Naive B cell (primary cell): Measurements from ENCODE around the gene TBC1D22A. TPM values are rescaled to one million over a fixed set of nuclear protein-coding genes. Genes with fewer than 3 reads are reported as not detected.
A peak's percentile ranks its signal among the peaks of the same experiment; 100 is the strongest.
"Not testable (repeated sequence)": the region's sequence is repeated elsewhere in the genome, so short reads cannot be mapped to it uniquely, and the experiment has no call there.

ENCODE experiments used
- ATAC-seq, 2 donors: fragments of 150-1000 bp; cut with Tn5 transposase; 2 replicates each; pipeline ENCODE4 v1.10.0; 2021; ENCODE audit warnings: low read depth in 2 of 2, mild to moderate bottlenecking in 2 of 2, moderate library complexity in 2 of 2
- DNase-seq: peaks from one replicate; pipeline ENCODE4 v3.0.0; 2022
- H3K27ac Mint-ChIP-seq, 6 donors: one replicate each; pipeline ENCODE4 v1.8.0; 2020 to 2022; ENCODE audit warnings: mild to moderate bottlenecking in 6 of 6, mixed read lengths in 6 of 6, moderate library complexity in 5 of 6, inconsistent platforms in 2 of 6
- H3K27me3 Mint-ChIP-seq, 3 donors: one replicate each; pipeline ENCODE4 v1.8.0; 2021 to 2022; ENCODE audit warnings: mixed read lengths in 3 of 3, mild to moderate bottlenecking in 1 of 3
- H3K36me3 Mint-ChIP-seq, 2 donors: one replicate each; pipeline ENCODE4 v1.8.0; 2020 to 2022; ENCODE audit warnings: mixed read lengths in 2 of 2, inconsistent platforms in 1 of 2, mild to moderate bottlenecking in 1 of 2
- H3K4me1 Mint-ChIP-seq, 3 donors: one replicate each; pipeline ENCODE4 v1.8.0; 2020 to 2022; ENCODE audit warnings: mixed read lengths in 3 of 3, inconsistent platforms in 1 of 3, mild to moderate bottlenecking in 1 of 3, moderate library complexity in 1 of 3
- H3K4me3 Mint-ChIP-seq, 8 donors: one replicate each; pipeline ENCODE4 v1.8.0; 2020 to 2022; ENCODE audit warnings: mild to moderate bottlenecking in 8 of 8, mixed read lengths in 8 of 8, moderate library complexity in 8 of 8, inconsistent platforms in 2 of 8
- H3K9me3 Mint-ChIP-seq, 7 donors: one replicate each; pipeline ENCODE4 v1.8.0; 2020 to 2022; ENCODE audit warnings: mixed read lengths in 7 of 7, mild to moderate bottlenecking in 5 of 7, inconsistent platforms in 2 of 7, moderate library complexity in 1 of 7
- polyA plus RNA-seq, 6 donors: library from polyadenylated mRNA; unstranded; fragments of 300-500 nt; fragmentation: Illumina TruSeq; gene quantifications; one replicate each; pipeline ENCODE4 v1.2.3, GENCODE V29; 2021; ENCODE audit warnings: low read depth in 6 of 6

TBC1D22A gene
- polyA plus RNA-seq, 6 donors from 2014 or later = 47.2 to 74.5 (median 62.6) TPM

DNA sequence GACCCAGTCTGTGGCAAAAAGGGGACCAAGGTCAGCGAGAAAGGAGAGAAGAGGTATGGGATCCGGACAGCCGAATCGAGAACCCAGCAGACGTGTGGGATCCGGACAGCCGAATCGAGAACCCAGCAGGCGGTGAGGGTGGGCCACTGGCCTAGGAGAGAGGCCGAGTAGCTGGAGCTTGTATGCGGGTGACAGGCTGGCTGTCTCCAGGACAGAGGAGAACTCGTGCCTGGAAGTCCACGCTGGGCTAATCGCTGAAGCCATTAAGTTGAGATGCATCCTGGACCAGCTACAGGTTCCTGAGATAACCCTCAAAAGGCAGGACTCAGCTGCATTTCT is 30.4 kb upstream of the TBC1D22A start:
- no peaks in the 10 kb centered on the region for H3K27me3 Mint-ChIP-seq
- no peaks in the 10 kb centered on the region for H3K9me3 Mint-ChIP-seq
- DNase-seq = no peak
- H3K4me3 Mint-ChIP-seq = no peak overlapping the region
- H3K4me1 Mint-ChIP-seq = peaks cover 27 to 53% (median 53%) of the 10 kb centered on the region in 3 donors
- peaks cover 0 to 7% of the 10 kb centered on the region in 2 donors for H3K36me3 Mint-ChIP-seq
- H3K27ac Mint-ChIP-seq = no peak overlapping the region
- ATAC-seq = no peak

DNA sequence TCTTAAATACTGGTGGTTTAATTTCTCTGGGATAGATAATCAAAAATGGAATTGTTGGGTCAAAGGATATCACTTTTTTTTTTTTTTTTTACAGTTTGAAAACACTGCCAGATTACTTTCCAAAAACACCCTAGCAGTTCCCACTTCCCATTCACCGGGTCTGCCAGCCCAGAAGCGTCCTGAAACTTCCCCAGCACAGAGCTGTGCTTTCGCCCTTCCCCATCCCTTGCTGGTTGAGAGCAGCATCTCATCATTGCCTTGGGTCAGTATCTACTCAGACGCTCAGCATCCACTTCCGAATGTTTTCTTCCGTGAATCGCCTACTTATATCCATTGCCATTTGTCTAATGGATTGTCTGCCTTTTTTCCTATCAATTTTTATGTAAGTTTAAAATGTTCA is 29.9 kb upstream of the TBC1D22A start:
- ATAC-seq (no peak), DNase-seq (no peak)
- H3K9me3 Mint-ChIP-seq = no peaks in the 10 kb centered on the region
- H3K4me3 Mint-ChIP-seq = no peak overlapping the region
- peaks cover 0 to 7% of the 10 kb centered on the region in 2 donors for H3K36me3 Mint-ChIP-seq
- H3K4me1 Mint-ChIP-seq = peaks cover 31 to 56% (median 53%) of the 10 kb centered on the region in 3 donors
- H3K27me3 Mint-ChIP-seq = no peaks in the 10 kb centered on the region
- H3K27ac Mint-ChIP-seq = peak overlapping the region in 1 of 6 donors; percentile 28

DNA sequence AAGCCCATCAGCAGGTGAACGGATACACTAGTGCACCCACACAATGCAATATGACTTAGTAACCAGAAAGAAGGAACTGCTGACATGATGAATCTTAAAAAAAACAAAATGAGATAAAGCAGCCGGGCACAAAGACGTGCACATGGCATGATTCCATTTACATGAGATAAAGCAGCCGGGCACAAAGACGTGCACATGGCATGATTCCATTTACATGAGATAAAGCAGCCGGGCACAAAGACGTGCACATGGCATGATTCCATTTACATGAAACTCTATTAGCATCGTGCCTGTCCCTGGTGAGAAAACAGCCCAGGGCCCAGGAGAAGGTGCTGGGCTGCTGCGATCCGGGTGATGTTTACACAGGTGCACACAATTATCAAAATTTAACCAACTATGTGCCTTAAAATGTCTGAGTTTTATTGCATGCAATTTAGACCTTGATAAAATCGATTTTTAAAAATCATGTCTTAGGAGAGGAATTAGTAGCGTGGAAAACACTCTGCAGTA is 28.2 kb upstream of the TBC1D22A start:
- H3K4me1 Mint-ChIP-seq = peaks cover 34 to 56% (median 54%) of the 10 kb centered on the region in 3 donors
- H3K36me3 Mint-ChIP-seq, H3K9me3 Mint-ChIP-seq, ATAC-seq, DNase-seq, H3K27me3 Mint-ChIP-seq: not testable (repeated sequence)
- peak overlapping the region; percentile 30 to 98 (median 96) for H3K27ac Mint-ChIP-seq
- H3K4me3 Mint-ChIP-seq = peak overlapping the region; percentile 79 to 100 (median 94)

DNA sequence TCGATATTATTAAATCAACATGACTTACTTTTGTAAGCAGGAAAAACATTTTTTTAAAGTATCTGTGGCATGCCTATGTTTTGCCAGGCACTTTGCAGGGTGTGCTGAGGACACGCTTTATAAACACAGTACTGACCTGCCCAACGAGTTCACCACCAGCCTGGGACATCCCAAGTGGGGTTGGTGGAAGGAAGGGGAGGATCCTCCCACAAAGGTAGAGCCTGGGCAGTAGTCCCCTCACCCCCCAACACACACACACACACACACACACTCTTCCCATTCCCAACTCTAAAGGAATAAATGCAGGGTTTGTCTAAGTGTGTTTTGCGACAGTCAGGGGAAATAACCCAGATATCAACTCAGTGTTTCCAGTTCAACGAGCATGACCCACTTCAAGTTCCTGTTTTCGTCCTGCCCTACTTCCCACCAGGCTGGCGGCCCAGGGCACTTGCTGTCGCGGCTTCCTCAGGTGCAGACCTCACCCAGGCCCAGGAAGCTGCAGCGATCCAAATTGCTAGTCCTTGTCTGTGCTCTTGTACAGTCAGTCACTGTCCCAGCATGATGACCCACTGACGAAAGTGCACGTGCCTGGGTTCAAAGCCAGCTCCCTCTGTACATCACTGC is 27.5 kb upstream of the TBC1D22A start:
- Mint-ChIP-seq H3K4me3 (peak overlapping the region; percentile 79 to 100 (median 94)), H3K4me1 (peaks cover 35 to 54% (median 51%) of the 10 kb centered on the region in 3 donors), H3K27me3 (no peaks in the 10 kb centered on the region), H3K27ac (peak overlapping the region; percentile 88 to 98 (median 96)), H3K36me3 (peaks cover 0 to 7% of the 10 kb centered on the region in 2 donors), H3K9me3 (no peaks in the 10 kb centered on the region)
- DNase-seq (peak; percentile 87), ATAC-seq (peak; percentile 75 to 85)

DNA sequence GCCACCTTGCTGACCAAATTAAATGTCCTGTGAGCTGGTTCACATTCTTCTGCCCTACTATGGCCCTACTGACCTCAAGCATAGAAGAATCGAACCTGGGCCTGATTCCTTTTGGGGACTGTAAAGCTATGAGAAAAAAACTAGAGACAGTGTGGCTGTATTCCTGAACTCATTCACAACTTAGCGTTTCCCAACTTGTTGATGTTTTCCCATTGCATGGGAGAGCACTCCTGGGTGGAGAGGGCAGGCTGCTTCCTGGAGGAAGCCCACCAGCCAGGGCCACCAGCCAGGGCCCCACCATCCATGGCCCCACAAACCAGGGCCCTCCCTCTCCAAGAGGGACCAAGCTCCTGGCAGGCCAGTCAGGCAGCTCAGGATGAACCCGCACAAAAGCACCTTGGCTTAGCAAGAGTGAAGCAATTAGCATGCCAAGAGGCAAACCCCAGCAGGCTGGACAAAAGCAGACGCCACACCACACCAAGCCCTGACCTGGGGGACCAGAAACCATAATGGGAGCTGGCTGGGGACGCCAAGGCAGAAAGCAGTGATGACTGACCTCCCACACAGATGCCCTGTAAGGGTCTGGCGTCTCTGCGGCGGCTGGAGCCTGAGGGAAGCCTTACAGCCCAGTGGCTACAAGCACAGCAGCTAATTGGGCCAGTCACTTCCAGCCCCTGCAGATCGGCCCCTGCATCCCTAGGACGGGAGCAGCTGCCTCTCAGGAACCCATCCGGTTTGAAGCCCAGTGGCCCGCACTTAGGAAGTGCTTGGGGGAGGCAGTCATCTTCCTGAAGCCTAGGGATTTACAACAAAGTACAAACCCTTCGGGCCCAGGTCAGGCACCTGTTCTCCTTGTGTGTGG is 26.5 kb upstream of the TBC1D22A start:
- Mint-ChIP-seq H3K27ac (peak overlapping the region in 5 of 6 donors; percentile 92 to 98 (median 97)), H3K4me3 (peak overlapping the region; percentile 82 to 100 (median 96)), H3K9me3 (no peaks in the 10 kb centered on the region), H3K27me3 (no peaks in the 10 kb centered on the region), H3K4me1 (peaks cover 39 to 47% (median 43%) of the 10 kb centered on the region in 3 donors), H3K36me3 (peaks cover 0 to 7% of the 10 kb centered on the region in 2 donors)
- no peak for DNase-seq
- no peak for ATAC-seq

DNA sequence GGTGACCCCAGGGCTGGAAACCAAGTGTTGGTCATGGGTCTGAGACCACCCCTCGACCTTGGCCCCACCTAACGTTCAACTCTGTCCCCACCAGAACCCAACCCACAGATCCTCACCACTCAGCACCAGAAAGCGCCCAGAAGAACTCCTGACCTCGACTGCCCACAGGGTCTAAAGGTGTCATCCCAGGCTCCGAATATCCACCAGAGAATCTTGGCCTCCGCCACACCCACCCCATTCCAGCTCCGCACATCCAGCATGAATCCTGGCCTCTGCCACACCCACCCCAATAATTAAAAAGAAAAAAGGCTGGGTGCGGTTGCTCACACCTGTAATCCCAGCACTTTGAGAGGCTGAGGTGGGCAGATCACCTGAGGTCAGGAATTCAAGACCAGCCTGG is 25.7 kb upstream of the TBC1D22A start:
- Mint-ChIP-seq H3K9me3 (no peaks in the 10 kb centered on the region), H3K36me3 (peaks cover 0 to 2% of the 10 kb centered on the region in 2 donors), H3K27me3 (peaks cover 0 to 5% (median 0%) of the 10 kb centered on the region in 3 donors), H3K27ac (peak overlapping the region in 4 of 6 donors; percentile 81 to 99 (median 94)), H3K4me1 (peaks cover 34 to 40% (median 40%) of the 10 kb centered on the region in 3 donors), H3K4me3 (peak overlapping the region; percentile 82 to 100 (median 96))
- DNase-seq = no peak
- no peak for ATAC-seq

DNA sequence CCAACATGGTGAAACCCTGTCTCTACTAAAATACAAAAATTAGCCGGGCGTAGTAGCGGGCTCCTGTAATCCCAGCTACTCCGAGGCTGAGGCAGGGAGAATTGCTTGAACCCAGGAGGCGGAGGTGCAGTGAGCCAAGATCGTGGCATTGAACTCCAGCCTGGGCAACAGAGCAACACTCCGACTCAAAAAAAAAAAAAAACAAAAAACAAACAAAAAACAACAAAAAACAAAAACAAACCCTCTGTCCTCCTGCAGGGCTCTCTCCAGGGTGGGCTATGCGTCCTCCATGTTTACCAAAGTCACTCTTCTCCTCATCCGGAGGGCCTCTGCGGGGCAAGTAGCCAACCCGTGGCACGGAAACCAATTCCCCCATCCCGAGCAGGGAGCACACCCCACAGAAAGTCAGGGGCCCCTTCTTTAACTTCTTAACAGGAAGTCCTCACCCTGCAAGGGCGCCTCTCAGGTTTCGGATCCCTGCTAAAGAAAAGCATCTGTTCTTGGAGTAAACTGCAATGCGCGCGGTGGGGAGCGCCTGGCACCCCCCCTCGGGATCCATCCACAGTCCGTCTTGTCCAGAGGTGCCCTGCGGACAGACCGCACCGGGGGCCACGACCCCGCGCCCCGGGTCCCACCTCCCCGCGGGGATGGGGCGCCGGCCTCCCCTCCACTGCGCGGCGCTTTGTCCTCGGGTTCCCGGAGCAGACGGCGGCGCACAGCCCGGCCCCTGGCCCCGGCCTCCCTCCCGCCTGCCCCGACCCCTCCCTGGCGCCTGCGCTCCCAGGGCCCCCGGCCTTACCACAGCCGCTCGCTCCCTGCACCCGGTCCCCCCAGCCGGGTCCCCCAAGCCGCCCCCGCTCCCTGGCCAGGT is 25.1 kb upstream of the TBC1D22A start:
- peaks cover 0 to 5% (median 0%) of the 10 kb centered on the region in 3 donors for H3K27me3 Mint-ChIP-seq
- H3K4me3 Mint-ChIP-seq = peak overlapping the region; percentile 82 to 100 (median 96)
- peak; percentile 59 for DNase-seq
- no peaks in the 10 kb centered on the region for H3K9me3 Mint-ChIP-seq
- H3K27ac Mint-ChIP-seq = peak overlapping the region; percentile 92 to 99 (median 98)
- ATAC-seq = peak; percentile 23 to 38
- peaks cover 33 to 39% (median 36%) of the 10 kb centered on the region in 3 donors for H3K4me1 Mint-ChIP-seq
- no peaks in the 10 kb centered on the region for H3K36me3 Mint-ChIP-seq

DNA sequence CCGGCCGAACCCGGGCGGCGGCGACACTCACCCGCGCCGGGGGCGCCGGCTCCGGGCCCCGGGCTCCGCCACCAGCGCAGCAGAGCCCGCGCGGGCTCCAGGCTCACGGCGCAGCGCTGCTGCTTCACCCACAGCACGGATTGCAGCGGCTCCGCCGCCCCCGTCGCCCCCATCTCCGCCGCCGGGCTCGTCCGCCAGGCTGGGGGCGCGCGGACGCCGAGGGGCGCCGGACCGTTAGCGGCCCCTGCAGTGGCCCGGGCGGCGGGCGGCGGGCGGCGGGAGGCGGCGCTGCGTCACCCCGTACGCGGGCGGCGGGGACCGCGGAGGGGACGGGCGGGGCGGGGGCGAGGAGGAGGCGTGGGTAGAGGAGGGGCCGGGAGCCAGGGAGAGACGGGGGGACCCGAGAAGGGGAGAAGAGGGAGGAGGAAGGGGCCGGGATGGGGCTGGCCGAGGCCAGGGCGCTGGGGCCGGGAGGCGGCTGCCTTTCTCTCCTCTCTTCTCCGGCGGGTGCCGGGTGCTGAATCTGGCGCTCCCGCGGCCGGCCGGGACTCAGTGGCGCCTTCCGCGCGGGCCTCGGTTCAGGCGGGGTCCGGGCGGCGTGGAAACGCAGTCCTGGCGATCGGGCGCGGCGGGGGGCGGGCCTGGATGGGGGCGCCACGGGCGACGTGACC is 24.3 kb upstream of the TBC1D22A start, which contains the start of gene CERK:
CERK (minus strand) TSS at position 277 of the 671 bp plus-strand sequence; CDS start at position 173, 104 bp downstream.
- Mint-ChIP-seq H3K4me3 (peak within 1 kb of the TSS; percentile 89 to 100 (median 96)), H3K27me3 (peaks cover 0 to 5% (median 0%) of the 10 kb centered on the region in 3 donors), H3K27ac (peak within 1 kb of the TSS; percentile 92 to 99 (median 98)), H3K36me3 (no peaks in the 10 kb centered on the region), H3K4me1 (peaks cover 33 to 39% (median 36%) of the 10 kb centered on the region in 3 donors), H3K9me3 (peaks cover 0 to 4% (median 0%) of the 10 kb centered on the region in 7 donors)
- DNase-seq (peak; percentile 40), ATAC-seq (peak; percentile 24 to 43)

DNA sequence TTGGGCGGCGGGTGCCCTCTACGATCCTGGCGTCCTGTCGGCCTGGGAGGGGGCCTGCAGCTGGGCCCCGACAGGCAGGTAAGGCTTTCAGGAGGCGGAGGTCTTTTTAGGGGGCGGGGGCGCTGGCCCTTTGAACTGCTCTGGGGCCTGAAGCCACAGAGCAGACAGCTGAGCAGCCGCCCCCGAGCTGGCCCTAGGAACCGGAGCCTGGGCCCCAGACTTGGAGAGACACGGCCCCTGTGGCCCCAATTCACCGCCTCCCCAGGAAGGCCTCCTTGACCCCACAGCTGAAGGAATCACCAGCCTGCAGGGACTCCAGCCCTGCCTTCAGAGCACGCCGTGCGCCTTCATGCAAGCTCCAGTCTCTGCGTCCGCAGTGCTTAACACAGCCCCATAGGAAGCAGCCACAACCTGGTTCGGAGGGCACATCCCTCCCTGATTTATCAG is 23.8 kb upstream of the TBC1D22A start:
- no peak for ATAC-seq
- peaks cover 0 to 5% (median 0%) of the 10 kb centered on the region in 3 donors for H3K27me3 Mint-ChIP-seq
- H3K4me3 Mint-ChIP-seq = peak overlapping the region; percentile 76 to 93 (median 88)
- H3K4me1 Mint-ChIP-seq = peaks cover 33 to 39% (median 36%) of the 10 kb centered on the region in 3 donors
- H3K9me3 Mint-ChIP-seq = peaks cover 0 to 4% (median 0%) of the 10 kb centered on the region in 7 donors
- no peaks in the 10 kb centered on the region for H3K36me3 Mint-ChIP-seq
- peak overlapping the region in 2 of 6 donors; percentile 79 to 86 for H3K27ac Mint-ChIP-seq
- DNase-seq = no peak

DNA sequence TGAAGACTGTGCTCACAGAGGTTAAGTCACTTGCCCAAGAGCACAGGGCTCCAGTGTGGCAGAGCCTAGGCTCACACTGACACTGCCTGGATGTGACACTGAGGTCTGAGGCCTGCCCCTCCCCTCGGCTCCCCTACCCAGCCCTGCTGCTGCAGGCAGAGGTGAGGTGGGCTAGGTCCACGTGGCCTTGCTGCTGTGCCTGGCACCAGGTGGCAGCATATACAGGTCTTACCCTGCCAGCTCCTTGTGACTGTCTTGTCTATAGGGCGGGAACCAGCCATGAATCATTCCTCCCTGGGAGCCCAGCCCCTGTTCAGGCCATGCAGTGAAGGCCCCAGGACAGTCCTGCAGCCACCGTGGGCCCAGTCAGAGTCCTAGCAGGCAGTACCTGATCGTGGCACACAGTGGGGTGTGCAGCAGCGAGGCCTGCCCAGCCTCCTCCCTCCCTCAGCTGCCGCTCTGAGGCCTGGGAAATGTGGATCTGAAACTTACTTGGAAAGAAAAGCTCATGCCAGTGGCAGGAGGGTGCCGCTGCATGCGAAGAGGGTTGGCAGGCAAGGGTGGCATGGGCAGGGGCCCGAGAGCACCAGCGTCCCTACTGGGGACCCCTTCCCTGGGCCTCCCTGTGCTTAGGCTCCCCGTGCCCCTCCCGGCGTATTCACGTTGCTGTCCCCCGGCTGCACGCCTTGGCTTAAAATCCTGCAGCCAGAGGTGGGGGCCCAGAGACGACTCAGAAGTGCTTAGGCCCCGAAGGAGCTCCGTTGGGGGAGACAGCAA is 23.2 kb upstream of the TBC1D22A start:
- Mint-ChIP-seq H3K27me3 (peaks cover 0 to 5% (median 0%) of the 10 kb centered on the region in 3 donors), H3K36me3 (no peaks in the 10 kb centered on the region), H3K9me3 (peaks cover 0 to 4% (median 0%) of the 10 kb centered on the region in 7 donors), H3K27ac (peak overlapping the region in 2 of 6 donors; percentile 38 to 79), H3K4me3 (peak overlapping the region; percentile 76 to 93 (median 88)), H3K4me1 (peaks cover 29 to 36% (median 35%) of the 10 kb centered on the region in 3 donors)
- ATAC-seq (peak in 1 of 2 donors; percentile 60), DNase-seq (peak; percentile 74)

DNA sequence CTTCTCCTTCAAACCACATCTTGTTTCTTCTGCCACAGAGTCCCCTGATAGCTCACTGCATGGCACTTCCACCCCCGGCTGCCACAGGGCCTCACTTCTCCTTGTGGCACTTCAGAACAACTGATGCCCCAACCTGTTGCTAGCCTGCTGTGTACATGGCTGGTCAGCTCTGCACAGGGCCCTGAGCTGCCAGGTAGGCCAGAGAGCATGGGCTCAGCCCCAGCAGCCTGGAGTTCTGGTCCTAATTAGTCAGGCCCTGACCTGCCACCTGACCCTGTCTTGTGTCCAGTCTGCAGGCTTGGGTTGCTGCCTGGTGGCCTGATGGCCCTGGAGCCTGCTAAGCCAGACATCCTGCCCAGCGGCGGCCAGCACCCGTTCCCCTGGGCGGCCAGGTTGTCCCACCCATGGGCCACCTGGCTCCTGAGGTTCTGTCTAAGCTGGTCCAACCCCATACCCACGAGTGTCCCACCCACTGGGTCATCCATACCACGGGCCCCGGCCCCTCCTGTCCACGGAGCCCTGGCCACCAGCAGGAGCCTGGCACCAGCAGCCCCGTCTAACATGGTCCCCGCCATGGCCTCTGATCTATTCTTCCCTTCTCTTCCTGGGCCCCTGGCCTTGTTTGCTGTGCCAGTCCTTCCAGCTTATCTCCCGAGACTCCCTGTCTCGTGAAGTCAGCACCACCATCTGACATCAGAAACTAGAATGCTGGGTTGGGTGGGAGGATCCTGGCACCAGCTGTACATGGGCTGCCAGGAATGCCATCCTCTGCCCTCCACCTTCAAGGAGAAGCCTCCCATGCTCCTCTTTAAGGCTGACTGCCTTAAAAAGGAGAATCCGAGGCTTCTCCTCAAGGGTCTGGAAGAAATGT is 21.3 kb upstream of the TBC1D22A start:
- ATAC-seq (no peak), DNase-seq (no peak)
- H3K9me3 Mint-ChIP-seq = peaks cover 0 to 4% (median 0%) of the 10 kb centered on the region in 7 donors
- no peaks in the 10 kb centered on the region for H3K36me3 Mint-ChIP-seq
- H3K4me3 Mint-ChIP-seq = peak overlapping the region in 1 of 8 donors; percentile 75
- peaks cover 0 to 5% (median 0%) of the 10 kb centered on the region in 3 donors for H3K27me3 Mint-ChIP-seq
- peak overlapping the region in 2 of 6 donors; percentile 32 to 84 for H3K27ac Mint-ChIP-seq
- peaks cover 16 to 21% (median 20%) of the 10 kb centered on the region in 3 donors for H3K4me1 Mint-ChIP-seq
